IPS-18c (cell line): ENCODE measurements around the gene PWP1.
A peak's percentile ranks its signal among the peaks of the same experiment; 100 is the strongest.
"Not testable (repeated sequence)": the region's sequence is repeated elsewhere in the genome, so short reads cannot be mapped to it uniquely, and the experiment has no call there.

Source experiments
- H3K4me3 ChIP-seq: 2 replicates; pipeline ENCODE4 v1.7.0; 2013; ENCODE audit warnings: low read depth, mild to moderate bottlenecking, low read length, moderate library complexity; ENCODE audit not compliant: insufficient read depth
- H3K9me3 ChIP-seq: one replicate; pipeline ENCODE4 v1.6.1; 2013; ENCODE audit warnings: mild to moderate bottlenecking, low read length, moderate library complexity; ENCODE audit not compliant: control insufficient read depth, insufficient read depth

PWP1 gene

DNA sequence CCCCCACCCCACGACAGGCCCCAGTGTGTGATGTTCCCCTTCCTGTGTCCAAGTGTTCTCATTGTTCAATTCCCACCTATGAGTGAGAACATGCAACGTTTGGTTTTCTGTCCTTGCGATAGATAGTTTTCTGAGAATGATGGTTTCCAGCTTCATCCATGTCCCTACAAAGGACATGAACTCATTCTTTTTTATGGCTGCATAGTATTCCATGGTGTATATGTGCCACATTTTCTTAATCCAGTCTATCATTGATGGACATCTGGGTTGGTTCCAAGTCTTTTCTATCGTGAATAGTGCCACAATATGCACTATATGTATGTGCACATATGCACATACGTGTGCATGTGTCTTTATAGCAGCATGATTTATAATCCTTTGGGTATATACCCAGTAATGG is 19.9 kb downstream of the PWP1 start:
- not testable (repeated sequence) for H3K4me3 ChIP-seq, H3K9me3 ChIP-seq

- H3K4me3 ChIP-seq = no peak overlapping the region
- no peaks in the 10 kb centered on the region for H3K9me3 ChIP-seq
These were observed 30.2 kb downstream of the PWP1 start for GRCh38 chr12:107715780-107716179.

DNA sequence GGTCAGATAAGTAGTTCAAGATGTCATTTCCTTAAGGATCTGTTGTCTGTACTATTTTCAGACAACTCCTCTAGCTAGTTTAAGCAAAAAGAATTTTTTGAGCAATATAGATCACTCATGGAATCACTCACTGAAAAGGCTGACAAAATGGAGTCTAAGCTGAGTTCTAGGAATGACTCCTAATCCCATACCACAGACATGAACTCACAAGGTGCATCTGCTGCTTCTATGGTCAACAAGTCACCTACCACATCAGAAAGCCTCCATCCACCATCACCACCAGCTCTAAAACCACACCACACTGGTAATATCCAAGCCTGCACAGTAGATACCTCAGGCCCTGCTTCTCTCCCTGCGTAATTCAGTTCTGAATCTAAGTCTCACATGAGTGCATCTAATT is 33.0 kb downstream of the PWP1 start:
- H3K9me3 ChIP-seq = no peaks in the 10 kb centered on the region

GRCh38 chr12:107727327-107727726 is 41.7 kb downstream of the PWP1 start:
- H3K9me3 ChIP-seq, H3K4me3 ChIP-seq: not testable (repeated sequence)

More for the DNA sequence above, 33.0 kb downstream of the PWP1 start:
- no peak overlapping the region for H3K4me3 ChIP-seq

- H3K9me3 ChIP-seq, H3K4me3 ChIP-seq: not testable (repeated sequence)
These were observed 42.1 kb downstream of the PWP1 start for GRCh38 chr12:107727742-107728141.

- no peak overlapping the region for H3K4me3 ChIP-seq
These were observed 45.2 kb downstream of the PWP1 start for GRCh38 chr12:107730618-107731341.

GRCh38 chr12:107731366-107731765 is 45.8 kb downstream of the PWP1 start:
- Histone ChIP-seq H3K9me3 (no peaks in the 10 kb centered on the region), H3K4me3 (no peak overlapping the region)

More at GRCh38 chr12:107730618-107731341, 45.2 kb downstream of the PWP1 start:
- H3K9me3 ChIP-seq = no peaks in the 10 kb centered on the region

DNA sequence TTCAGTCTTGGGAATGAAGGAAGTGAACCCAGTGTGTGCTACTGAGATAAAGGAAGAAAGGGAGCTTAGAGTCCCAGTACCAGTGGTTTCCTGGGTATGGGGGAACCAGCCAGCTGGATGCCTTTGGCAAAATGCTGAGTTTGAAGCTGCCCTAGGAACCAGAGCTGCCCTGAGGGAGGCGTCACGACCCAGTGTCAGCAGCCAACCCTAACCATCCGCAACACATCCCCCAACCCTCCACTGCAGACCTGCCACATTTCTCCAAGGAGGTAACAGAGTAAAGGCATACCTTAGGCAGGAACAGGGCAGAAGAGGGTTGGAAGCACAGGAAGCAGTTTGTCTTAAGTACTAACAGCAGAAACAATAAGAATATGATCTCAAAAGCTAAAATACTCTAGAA is 46.8 kb downstream of the PWP1 start:
- Histone ChIP-seq H3K9me3 (no peaks in the 10 kb centered on the region), H3K4me3 (no peak overlapping the region)

- H3K9me3 ChIP-seq = no peaks in the 10 kb centered on the region
- no peak overlapping the region for H3K4me3 ChIP-seq
These were observed 48.5 kb downstream of the PWP1 start for GRCh38 chr12:107734139-107734538.

DNA sequence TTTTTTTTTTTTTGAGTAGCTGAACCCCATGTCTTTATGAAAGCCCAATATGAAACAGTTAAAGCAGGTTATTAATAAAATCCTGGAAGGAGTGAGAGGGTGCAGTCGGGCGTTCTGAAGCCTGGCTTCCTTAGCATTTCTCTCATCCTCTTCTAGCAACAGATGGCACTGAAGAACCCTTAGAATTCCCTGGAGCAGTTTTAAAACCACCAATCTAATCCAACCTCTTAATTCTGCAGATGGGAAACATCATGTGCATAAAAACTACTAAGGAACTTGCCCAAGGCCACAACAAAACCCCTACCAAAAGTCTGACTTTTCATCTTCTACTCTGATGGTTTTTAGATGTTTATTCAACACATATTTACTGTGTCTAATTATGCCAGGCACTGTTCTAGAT is 50.2 kb downstream of the PWP1 start:
- no peaks in the 10 kb centered on the region for H3K9me3 ChIP-seq
- no peak overlapping the region for H3K4me3 ChIP-seq

GRCh38 chr12:107736914-107737313 is 51.3 kb downstream of the PWP1 start:
- Histone ChIP-seq H3K4me3 (no peak overlapping the region), H3K9me3 (no peaks in the 10 kb centered on the region)

- Histone ChIP-seq H3K4me3 (no peak overlapping the region), H3K9me3 (no peaks in the 10 kb centered on the region)
These were observed 62.9 kb downstream of the PWP1 start for GRCh38 chr12:107748472-107748871.

DNA sequence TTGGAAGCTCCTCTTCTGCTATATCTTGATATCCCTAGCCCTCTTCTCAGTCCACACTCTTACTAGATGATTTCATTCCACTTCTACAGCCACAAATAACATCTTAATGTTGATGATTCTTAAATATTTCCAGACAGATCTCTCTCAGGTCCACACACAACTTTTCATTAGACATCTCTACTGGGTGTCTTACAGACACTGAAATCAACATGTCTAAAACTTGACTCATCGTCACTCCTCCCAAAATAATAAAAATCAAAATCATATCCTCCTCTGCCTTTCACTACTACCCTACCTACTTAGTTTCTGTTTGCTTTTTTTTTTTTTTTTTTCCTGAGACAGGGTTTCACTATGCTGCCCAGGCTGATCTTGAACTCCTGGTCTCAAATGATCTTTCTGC is 63.5 kb downstream of the PWP1 start:
- Histone ChIP-seq H3K9me3 (no peaks in the 10 kb centered on the region), H3K4me3 (no peak overlapping the region)

DNA sequence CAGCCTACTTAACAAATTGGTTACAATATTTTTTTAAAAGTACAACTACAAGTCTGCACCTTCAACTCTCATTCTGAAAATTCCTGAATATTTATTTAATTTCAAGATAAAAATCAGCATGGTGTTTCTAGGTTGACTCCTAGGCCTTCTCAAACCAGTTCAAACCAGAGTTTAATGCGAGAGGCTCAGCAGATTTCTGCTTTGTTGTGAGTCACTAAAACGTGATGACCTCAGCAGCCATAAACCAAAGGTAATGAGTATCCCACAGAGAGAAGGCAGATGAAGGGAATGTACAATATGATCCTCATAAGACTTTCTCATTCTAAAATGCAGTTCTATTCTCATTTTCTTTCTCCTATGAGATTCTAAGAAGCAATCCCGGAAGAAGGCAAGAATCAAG is 73.8 kb downstream of the PWP1 start:
- peak overlapping the region; percentile 86; the same call in 1 of the 2 replicates for H3K4me3 ChIP-seq
- H3K9me3 ChIP-seq = no peaks in the 10 kb centered on the region

- H3K4me3 ChIP-seq = peak overlapping the region; percentile 86
- H3K9me3 ChIP-seq = no peaks in the 10 kb centered on the region
These were observed 74.7 kb downstream of the PWP1 start for GRCh38 chr12:107760207-107760808.

- Histone ChIP-seq H3K4me3 (peak within 1 kb of the TSS; percentile 86), H3K9me3 (no peaks in the 10 kb centered on the region)
These were observed 75.4 kb downstream of the PWP1 start, which contains the start of gene PRDM4 for GRCh38 chr12:107760809-107761501. Gene PRDM4 (minus strand): TSS chr12:107761137. CDS start chr12:107760515, 622 bp downstream.

DNA sequence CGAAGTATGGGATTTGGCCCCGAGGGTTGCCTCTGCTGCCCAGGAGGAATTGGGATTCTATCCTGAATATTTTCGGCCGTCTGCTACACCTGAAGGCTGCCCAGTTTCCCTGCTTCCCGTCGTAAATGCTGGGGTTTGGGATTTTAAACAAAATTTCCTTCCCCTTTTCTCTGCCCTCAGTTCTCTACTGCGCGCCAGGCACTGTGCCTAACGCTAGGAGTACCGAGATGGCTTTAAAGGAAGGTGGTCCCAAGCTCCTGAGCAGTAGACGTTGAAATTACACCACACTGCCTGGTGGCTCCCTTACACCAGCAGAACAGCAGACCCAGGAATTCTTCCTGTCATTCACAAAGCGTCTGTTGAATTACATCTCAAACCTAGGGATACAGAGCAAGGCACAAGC is 75.9 kb downstream of the PWP1 start:
- H3K4me3 ChIP-seq = peak overlapping the region; percentile 86
- no peaks in the 10 kb centered on the region for H3K9me3 ChIP-seq
